Activated CD4-positive, alpha-beta memory T cell treated with anti-CD3 and anti-CD28 coated beads for 36 hours (primary cell): ENCODE measurements around the gene TC2N. TPM values are rescaled to one million over a fixed set of nuclear protein-coding genes. Genes with fewer than 3 reads are reported as not detected.
"Not testable (repeated sequence)": the region's sequence is repeated elsewhere in the genome, so short reads cannot be mapped to it uniquely, and the experiment has no call there.

Source experiments
- CTCF ChIA-PET: fragments of 350-600 bp; sonication (Branson Sonifier 250); formaldehyde crosslinking; loops from one replicate; lab custom pipeline; 2021; ENCODE audit warnings: antibody characterized with exemption, inconsistent platforms; lab: Charles Lee
- POLR2A ChIA-PET: fragments of 350-600 bp; sonication (Branson Sonifier 250); formaldehyde crosslinking; loops from one replicate; lab custom pipeline; 2021; ENCODE audit warnings: antibody characterized with exemption; lab: Charles Lee
- DNase-seq: peaks from one replicate; pipeline ENCODE4 v3.0.0-alpha.2; 2020
- H3K27ac Mint-ChIP-seq: one replicate; pipeline ENCODE4 v1.8.0; 2021; ENCODE audit warnings: mixed read lengths
- H3K27me3 Mint-ChIP-seq: one replicate; pipeline ENCODE4 v1.8.0; 2021; ENCODE audit warnings: mixed read lengths
- H3K36me3 Mint-ChIP-seq: one replicate; pipeline ENCODE4 v1.8.0; 2021; ENCODE audit warnings: mixed read lengths
- H3K4me1 Mint-ChIP-seq: one replicate; pipeline ENCODE4 v1.8.0; 2021; ENCODE audit warnings: low read depth, mixed read lengths
- H3K4me3 Mint-ChIP-seq: one replicate; pipeline ENCODE4 v1.8.0; 2021; ENCODE audit warnings: mild to moderate bottlenecking, mixed read lengths
- H3K9me3 Mint-ChIP-seq: one replicate; pipeline ENCODE4 v1.8.0; 2021; ENCODE audit warnings: mixed read lengths
- intact Hi-C: fragments of 100-400 bp; cut with micrococcal nuclease; formaldehyde crosslinking; loops from one replicate; pipeline ENCODE4 v1.15.1; 2023
- total RNA-seq, 2 experiments: library from RNA; stranded (reverse); gene quantifications; one replicate each; pipeline ENCODE4 v1.2.3, GENCODE V29; 2021

The TC2N gene
- total RNA-seq, 2 experiments from 2014 or later = 44.9 to 46.6 TPM

- ChIA-PET CTCF (interaction anchor here (1.1 kb wide), 1 partner anchor 162 kb away, joined by 3 read pairs; no protein-coding TSS in a partner anchor), POLR2A (no interaction called here)
- Mint-ChIP-seq H3K9me3 (no peaks in the 10 kb centered on the region), H3K27me3 (no peaks in the 10 kb centered on the region), H3K4me1 (no peaks in the 10 kb centered on the region), H3K36me3 (no peaks in the 10 kb centered on the region), H3K27ac (no peak overlapping the region), H3K4me3 (no peak overlapping the region)
- DNase-seq = no peak
- intact Hi-C loops = no loop called here
Observed at GRCh38 chr14:91749868-91750267, 117.5 kb downstream of the TC2N start.

GRCh38 chr14:91748049-91748448 lies 119.3 kb downstream of the TC2N start:
- Mint-ChIP-seq H3K9me3 (no peaks in the 10 kb centered on the region), H3K27ac (no peak overlapping the region), H3K27me3 (no peaks in the 10 kb centered on the region), H3K4me3 (no peak overlapping the region), H3K4me1 (no peaks in the 10 kb centered on the region), H3K36me3 (no peaks in the 10 kb centered on the region)
- no peak for DNase-seq
- CTCF ChIA-PET = no interaction called here
- POLR2A ChIA-PET = no interaction called here
- intact Hi-C loops = no loop called here

GRCh38 chr14:91745344-91745743 lies 122.0 kb downstream of the TC2N start:
- Mint-ChIP-seq H3K27me3 (no peaks in the 10 kb centered on the region), H3K4me1 (peaks cover 2% of the 10 kb centered on the region), H3K36me3 (no peaks in the 10 kb centered on the region), H3K4me3 (no peak overlapping the region), H3K27ac (no peak overlapping the region), H3K9me3 (no peaks in the 10 kb centered on the region)
- POLR2A ChIA-PET = no interaction called here
- DNase-seq = no peak
- intact Hi-C loops = no loop called here
- CTCF ChIA-PET = interaction anchor here (1.1 kb wide), 1 partner anchor 95 kb away, joined by 3 read pairs; no protein-coding TSS in a partner anchor

GRCh38 chr14:91744068-91744480 lies 123.3 kb downstream of the TC2N start:
- Mint-ChIP-seq H3K4me3 (no peak overlapping the region), H3K4me1 (peaks cover 2% of the 10 kb centered on the region), H3K36me3 (peaks cover 1% of the 10 kb centered on the region), H3K27ac (no peak overlapping the region), H3K9me3 (no peaks in the 10 kb centered on the region), H3K27me3 (no peaks in the 10 kb centered on the region)
- CTCF ChIA-PET = no interaction called here
- peak; percentile 16 for DNase-seq
- POLR2A ChIA-PET = no interaction called here
- intact Hi-C loops = no loop called here

GRCh38 chr14:91743305-91743653 lies 124.1 kb downstream of the TC2N start:
- Mint-ChIP-seq H3K4me3 (no peak overlapping the region), H3K9me3 (no peaks in the 10 kb centered on the region), H3K27me3 (no peaks in the 10 kb centered on the region), H3K4me1 (peaks cover 2% of the 10 kb centered on the region), H3K27ac (no peak overlapping the region), H3K36me3 (peaks cover 1% of the 10 kb centered on the region)
- POLR2A ChIA-PET = interaction anchor here (0.6 kb wide), 1 partner anchor 94 kb away, joined by 3 read pairs; no protein-coding TSS in a partner anchor
- CTCF ChIA-PET = no interaction called here
- no peak for DNase-seq
- intact Hi-C loops = no loop called here

GRCh38 chr14:91742621-91743304 lies 124.6 kb downstream of the TC2N start:
- POLR2A ChIA-PET = interaction anchor here (0.6 kb wide), 1 partner anchor 93 kb away, joined by 3 read pairs; no protein-coding TSS in a partner anchor
- Mint-ChIP-seq H3K4me3 (no peak overlapping the region), H3K27me3 (no peaks in the 10 kb centered on the region), H3K4me1 (peaks cover 2% of the 10 kb centered on the region), H3K36me3 (peaks cover 1% of the 10 kb centered on the region), H3K27ac (no peak overlapping the region), H3K9me3 (no peaks in the 10 kb centered on the region)
- DNase-seq = no peak
- intact Hi-C loops = no loop called here
- CTCF ChIA-PET = no interaction called here

GRCh38 chr14:91739867-91740266 lies 127.5 kb downstream of the TC2N start:
- H3K9me3 Mint-ChIP-seq, POLR2A ChIA-PET, intact Hi-C loops, H3K36me3 Mint-ChIP-seq, CTCF ChIA-PET, DNase-seq, H3K27ac Mint-ChIP-seq, H3K4me1 Mint-ChIP-seq, H3K4me3 Mint-ChIP-seq, H3K27me3 Mint-ChIP-seq: not testable (repeated sequence)

- ChIA-PET CTCF (no interaction called here), POLR2A (no interaction called here)
- peaks cover 5% of the 10 kb centered on the region for H3K36me3 Mint-ChIP-seq
- peaks cover 6% of the 10 kb centered on the region for H3K4me1 Mint-ChIP-seq
- no peaks in the 10 kb centered on the region for H3K27me3 Mint-ChIP-seq
- intact Hi-C loops = no loop called here
- no peaks in the 10 kb centered on the region for H3K9me3 Mint-ChIP-seq
- DNase-seq = no peak
- H3K27ac Mint-ChIP-seq = no peak overlapping the region
- H3K4me3 Mint-ChIP-seq = no peak overlapping the region
Observed at GRCh38 chr14:91737619-91738018, 129.7 kb downstream of the TC2N start.

GRCh38 chr14:91732859-91733477 lies 134.4 kb downstream of the TC2N start:
- ChIA-PET CTCF (no interaction called here), POLR2A (no interaction called here)
- H3K36me3 Mint-ChIP-seq = peaks cover 4% of the 10 kb centered on the region
- peaks cover 6% of the 10 kb centered on the region for H3K4me1 Mint-ChIP-seq
- DNase-seq = no peak
- no peaks in the 10 kb centered on the region for H3K27me3 Mint-ChIP-seq
- H3K9me3 Mint-ChIP-seq = no peaks in the 10 kb centered on the region
- no peak overlapping the region for H3K4me3 Mint-ChIP-seq
- intact Hi-C loops = no loop called here
- H3K27ac Mint-ChIP-seq = no peak overlapping the region

- Mint-ChIP-seq H3K27me3 (no peaks in the 10 kb centered on the region), H3K4me1 (peaks cover 6% of the 10 kb centered on the region), H3K4me3 (no peak overlapping the region), H3K27ac (no peak overlapping the region), H3K9me3 (no peaks in the 10 kb centered on the region), H3K36me3 (peaks cover 4% of the 10 kb centered on the region)
- DNase-seq = no peak
- intact Hi-C loops = no loop called here
- POLR2A ChIA-PET = no interaction called here
- CTCF ChIA-PET = no interaction called here
Observed at GRCh38 chr14:91732439-91732838, 134.9 kb downstream of the TC2N start.

GRCh38 chr14:91731986-91732385 lies 135.3 kb downstream of the TC2N start, which contains the start of gene CATSPERB:
Gene CATSPERB (minus strand): TSS chr14:91732086. CDS start chr14:91729479, 2,607 bp downstream.
- Mint-ChIP-seq H3K36me3 (peaks cover 4% of the 10 kb centered on the region), H3K4me1 (peaks cover 6% of the 10 kb centered on the region), H3K27me3 (no peaks in the 10 kb centered on the region), H3K9me3 (no peaks in the 10 kb centered on the region), H3K4me3 (no peak within 1 kb of the TSS), H3K27ac (no peak within 1 kb of the TSS)
- ChIA-PET CTCF (no interaction called here), POLR2A (no interaction called here)
- DNase-seq = no peak
- intact Hi-C loops = loop anchor here (2.0 kb wide), 1 partner anchor 49 kb away; no protein-coding TSS in a partner anchor

GRCh38 chr14:91731018-91731417 lies 136.3 kb downstream of the TC2N start:
- intact Hi-C loops = loop anchor here (2.0 kb wide), 1 partner anchor 48 kb away; no protein-coding TSS in a partner anchor
- Mint-ChIP-seq H3K27ac (no peak overlapping the region), H3K4me3 (no peak overlapping the region), H3K27me3 (no peaks in the 10 kb centered on the region), H3K9me3 (no peaks in the 10 kb centered on the region), H3K4me1 (peaks cover 6% of the 10 kb centered on the region), H3K36me3 (peaks cover 2% of the 10 kb centered on the region)
- DNase-seq = no peak
- ChIA-PET POLR2A (no interaction called here), CTCF (no interaction called here)
